DND-41 (cell line): ENCODE measurements around the gene RHOG.

Experiments used
- ATAC-seq: fragments of 200-7000 bp; cut with Tn5 transposase; 3 replicates; pipeline ENCODE4 v1.9.1; 2021; ENCODE audit warnings: low read depth; ENCODE audit not compliant: insufficient read depth
- DNase-seq: peaks from one replicate; pipeline ENCODE4 v3.0.0-alpha.2; 2020
- H2AFZ ChIP-seq: 2 replicates; pipeline ENCODE4 v1.6.0; 2012; ENCODE audit warnings: low read depth, low read length
- H3K27ac ChIP-seq: 2 replicates; pipeline ENCODE4 v1.5.1; 2012; ENCODE audit warnings: low read length, inconsistent platforms
- H3K27me3 ChIP-seq: fragments of 200-600 bp; sonication (generic); 2 replicates; pipeline ENCODE4 v1.6.0; 2012; ENCODE audit warnings: low read length, mild to moderate bottlenecking, inconsistent platforms; ENCODE audit not compliant: insufficient read depth, poor library complexity
- H3K36me3 ChIP-seq: 2 replicates; pipeline ENCODE4 v1.5.1; 2012; ENCODE audit warnings: low read length, inconsistent platforms; ENCODE audit not compliant: insufficient read depth
- H3K4me1 ChIP-seq: 2 replicates; pipeline ENCODE4 v1.5.1; 2012; ENCODE audit warnings: mild to moderate bottlenecking, low read length; ENCODE audit not compliant: insufficient read depth
- H3K4me2 ChIP-seq: 2 replicates; pipeline ENCODE4 v1.6.0; 2012; ENCODE audit warnings: mild to moderate bottlenecking, moderate library complexity, low read length, inconsistent platforms; ENCODE audit not compliant: insufficient read depth
- H3K4me3 ChIP-seq, 2 experiments: fragments of 200-600 bp in 1 of 2; shearing (Covaris generic) in 1 of 2; 2 replicates each; pipeline ENCODE4 v1.5.1; 2012 to 2016; ENCODE audit warnings: inconsistent platforms in 2 of 2, low read length in 2 of 2, mild to moderate bottlenecking in 2 of 2, low read depth in 1 of 2, moderate library complexity in 1 of 2
- H3K79me2 ChIP-seq: 2 replicates; pipeline ENCODE4 v1.6.0; 2012; ENCODE audit warnings: low read length, inconsistent platforms; ENCODE audit not compliant: insufficient read depth
- H3K9ac ChIP-seq: 2 replicates; pipeline ENCODE4 v1.6.0; 2012; ENCODE audit warnings: low read depth, mild to moderate bottlenecking, inconsistent platforms, low read length, moderate library complexity
- H3K9me3 ChIP-seq: 2 replicates; pipeline ENCODE4 v1.5.1; 2012; ENCODE audit warnings: low read length, moderate library complexity, mild to moderate bottlenecking, inconsistent platforms; ENCODE audit not compliant: insufficient read depth, severe bottlenecking
- H4K20me1 ChIP-seq: 2 replicates; pipeline ENCODE4 v1.6.0; 2012; ENCODE audit warnings: low read length; ENCODE audit not compliant: insufficient read depth
- EZH2 ChIP-seq: IDR thresholded peaks from 3 replicates; pipeline ENCODE4 v1.6.1; 2012; ENCODE audit warnings: borderline replicate concordance, low read depth, mild to moderate bottlenecking, moderate library complexity, low read length, inconsistent platforms; ENCODE audit not compliant: severe bottlenecking
- TF ChIP-seq, protein P1 (sequence below): IDR thresholded peaks from 2 replicates; pipeline ENCODE4 v1.5.1; 2012; ENCODE audit warnings: borderline replicate concordance, low read length, moderate library complexity, mild to moderate bottlenecking; ENCODE audit not compliant: poor library complexity, severe bottlenecking; ENCODE audit errors: extremely low read depth

RHOG gene

DNA sequence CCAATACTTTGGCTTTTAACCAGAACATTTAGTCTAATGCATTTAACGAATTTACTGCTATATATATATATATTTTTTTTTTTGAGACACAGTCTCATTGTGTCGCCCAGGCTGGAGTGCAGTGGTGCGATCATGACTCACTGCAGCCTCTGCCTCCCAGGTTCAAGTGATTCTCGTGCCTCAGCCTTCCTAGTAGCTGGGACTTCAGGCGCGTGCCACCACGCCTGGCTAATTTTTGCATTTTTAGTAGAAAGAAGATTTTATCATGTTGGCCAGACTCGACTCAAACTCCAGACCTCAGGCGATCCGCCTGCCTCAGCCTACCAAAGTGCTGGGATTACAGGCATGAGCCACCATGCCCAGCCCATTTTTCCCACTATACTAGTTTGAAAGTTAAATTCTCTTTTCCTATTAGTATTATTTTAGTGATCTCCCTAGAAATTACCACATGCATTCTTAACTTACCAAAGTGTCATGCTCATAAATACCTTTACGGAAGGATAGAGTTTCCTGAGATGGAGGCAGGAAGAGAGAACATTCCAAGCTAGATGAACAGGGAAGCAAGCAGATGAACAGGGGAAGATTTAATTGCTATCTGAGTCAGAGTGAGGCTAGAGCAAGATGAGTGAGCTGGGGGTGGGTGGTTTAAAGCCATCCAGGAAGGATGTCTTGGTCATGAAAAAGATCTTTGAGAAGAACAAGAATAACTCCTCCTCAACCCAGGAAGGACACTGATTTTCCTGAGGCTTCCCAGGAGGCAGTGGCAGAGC is 36.8 kb downstream of the RHOG start:
- Histone ChIP-seq H3K27me3 (no peaks in the 10 kb centered on the region), H4K20me1 (no peaks in the 10 kb centered on the region), H3K27ac (no peak overlapping the region), H3K79me2 (peaks cover 6% of the 10 kb centered on the region), H3K9me3 (no peaks in the 10 kb centered on the region), H3K4me2 (no peak overlapping the region), H3K4me3 (no peak overlapping the region), H3K36me3 (no peaks in the 10 kb centered on the region), H2AFZ (no peak overlapping the region), H3K9ac (no peak overlapping the region), H3K4me1 (peaks cover 23% of the 10 kb centered on the region)
- no peak for TF ChIP-seq EZH2
- TF ChIP-seq, protein P1, sequence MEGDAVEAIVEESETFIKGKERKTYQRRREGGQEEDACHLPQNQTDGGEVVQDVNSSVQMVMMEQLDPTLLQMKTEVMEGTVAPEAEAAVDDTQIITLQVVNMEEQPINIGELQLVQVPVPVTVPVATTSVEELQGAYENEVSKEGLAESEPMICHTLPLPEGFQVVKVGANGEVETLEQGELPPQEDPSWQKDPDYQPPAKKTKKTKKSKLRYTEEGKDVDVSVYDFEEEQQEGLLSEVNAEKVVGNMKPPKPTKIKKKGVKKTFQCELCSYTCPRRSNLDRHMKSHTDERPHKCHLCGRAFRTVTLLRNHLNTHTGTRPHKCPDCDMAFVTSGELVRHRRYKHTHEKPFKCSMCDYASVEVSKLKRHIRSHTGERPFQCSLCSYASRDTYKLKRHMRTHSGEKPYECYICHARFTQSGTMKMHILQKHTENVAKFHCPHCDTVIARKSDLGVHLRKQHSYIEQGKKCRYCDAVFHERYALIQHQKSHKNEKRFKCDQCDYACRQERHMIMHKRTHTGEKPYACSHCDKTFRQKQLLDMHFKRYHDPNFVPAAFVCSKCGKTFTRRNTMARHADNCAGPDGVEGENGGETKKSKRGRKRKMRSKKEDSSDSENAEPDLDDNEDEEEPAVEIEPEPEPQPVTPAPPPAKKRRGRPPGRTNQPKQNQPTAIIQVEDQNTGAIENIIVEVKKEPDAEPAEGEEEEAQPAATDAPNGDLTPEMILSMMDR: no peak
- no peak for ATAC-seq
- no peak for DNase-seq

DNA sequence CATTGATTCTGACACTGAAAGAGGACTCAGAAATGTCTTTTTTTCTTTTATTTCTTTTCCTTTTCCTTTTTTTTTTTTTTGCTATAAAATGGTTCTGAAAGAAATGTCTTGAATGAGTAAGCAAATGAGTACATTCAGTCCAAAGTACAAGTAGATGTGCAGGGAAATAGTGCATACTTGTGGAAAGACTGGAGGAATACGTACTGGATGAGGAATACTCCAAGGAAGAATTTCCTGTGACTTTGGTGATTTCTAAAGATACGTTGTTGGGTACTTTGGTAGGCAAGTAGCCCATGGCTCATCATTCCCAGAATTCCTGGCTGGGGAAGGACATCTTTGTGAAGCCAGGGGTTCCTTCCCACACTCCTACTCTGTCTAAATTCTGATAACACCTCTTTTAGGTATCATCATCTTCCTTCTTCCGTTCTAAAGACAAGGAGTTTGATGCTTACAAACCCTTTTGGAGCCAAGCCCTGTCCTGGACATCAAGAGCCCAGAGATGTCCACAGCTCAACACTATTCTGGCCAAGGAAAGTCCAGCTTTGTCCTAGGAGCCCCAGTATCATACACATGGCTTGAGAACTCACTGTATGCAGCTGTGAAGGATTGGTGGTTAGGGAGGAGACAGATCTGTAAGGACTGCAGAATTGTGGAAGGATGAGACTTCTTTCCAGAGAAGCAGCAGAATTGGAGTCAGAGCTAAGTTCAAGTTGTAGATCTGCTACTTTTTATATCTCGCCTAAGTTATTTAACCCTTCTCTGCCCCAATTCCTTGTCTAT is 38.6 kb downstream of the RHOG start:
- Histone ChIP-seq H3K36me3 (no peaks in the 10 kb centered on the region), H3K4me3 (no peak overlapping the region), H3K4me2 (no peak overlapping the region), H3K27me3 (no peaks in the 10 kb centered on the region), H3K9ac (no peak overlapping the region), H3K4me1 (peaks cover 20% of the 10 kb centered on the region), H3K79me2 (peaks cover 15% of the 10 kb centered on the region), H3K9me3 (no peaks in the 10 kb centered on the region), H2AFZ (no peak overlapping the region), H3K27ac (no peak overlapping the region), H4K20me1 (no peaks in the 10 kb centered on the region)
- ATAC-seq: no peak
- TF ChIP-seq, protein P1: no peak
- no peak for TF ChIP-seq EZH2
- DNase-seq: no peak

DNA sequence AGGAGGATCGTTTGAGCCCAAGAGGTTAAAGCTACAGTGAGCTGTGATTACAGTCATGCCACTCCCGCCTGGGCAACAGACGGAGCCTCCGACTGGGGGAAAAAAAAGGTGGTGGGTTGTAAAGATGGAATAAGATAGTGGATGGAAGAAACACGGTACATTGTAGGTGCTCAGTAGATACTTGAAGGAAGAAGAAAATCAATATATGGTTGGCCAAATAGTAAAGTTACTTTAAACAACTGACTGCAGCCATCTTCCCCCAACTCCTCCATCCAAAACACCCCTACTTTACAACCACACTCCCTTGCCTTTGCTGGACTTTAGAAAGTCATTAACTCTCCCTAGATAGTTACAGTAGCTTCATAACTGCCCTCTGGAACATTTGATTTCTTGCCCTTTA is 40.9 kb downstream of the RHOG start:
- H3K4me1 ChIP-seq: peaks cover 38% of the 10 kb centered on the region
- no peak overlapping the region for H3K27ac ChIP-seq
- no peak for TF ChIP-seq EZH2
- TF ChIP-seq, protein P1: no peak
- H3K9ac ChIP-seq: no peak overlapping the region
- H3K79me2 ChIP-seq: peaks cover 39% of the 10 kb centered on the region
- no peak overlapping the region for H2AFZ ChIP-seq
- ATAC-seq (no peak), DNase-seq (no peak)
- H3K27me3 ChIP-seq: no peaks in the 10 kb centered on the region
- no peaks in the 10 kb centered on the region for H3K9me3 ChIP-seq
- no peak overlapping the region for H3K4me2 ChIP-seq
- H3K4me3 ChIP-seq: no peak overlapping the region
- peaks cover 21% of the 10 kb centered on the region for H4K20me1 ChIP-seq
- H3K36me3 ChIP-seq: peaks cover 11% of the 10 kb centered on the region
